WERI-Rb-1 (cell line): Measurements from ENCODE around the gene ZNF776.
A peak's percentile ranks its signal among the peaks of the same experiment; 100 is the strongest.
"Not testable (repeated sequence)": the region's sequence is repeated elsewhere in the genome, so short reads cannot be mapped to it uniquely, and the experiment has no call there.

Experiments used
- DNase-seq: peaks from one replicate; pipeline ENCODE4 v3.0.0-alpha.2; 2020
- H3K27ac ChIP-seq: fragments of 250-450 bp; sonication (Bioruptor Pico); 2 replicates; pipeline ENCODE4 v1.5.1; 2020; ENCODE audit warnings: mild to moderate bottlenecking, moderate library complexity
- H3K27me3 ChIP-seq: fragments of 250-450 bp; sonication (Bioruptor Pico); 2 replicates; pipeline ENCODE4 v1.5.1; 2021; ENCODE audit warnings: mild to moderate bottlenecking, low read depth, moderate library complexity; ENCODE audit not compliant: insufficient read depth, severe bottlenecking
- H3K36me3 ChIP-seq: fragments of 250-450 bp; sonication (Bioruptor Pico); 2 replicates; pipeline ENCODE4 v1.5.1; 2020; ENCODE audit warnings: mild to moderate bottlenecking, moderate library complexity
- H3K4me3 ChIP-seq: 2 replicates; pipeline ENCODE4 v1.5.1; 2011; ENCODE audit warnings: low read depth, mild to moderate bottlenecking, control low read depth, low read length
- H3K9me3 ChIP-seq: fragments of 250-450 bp; sonication (Bioruptor Pico); 2 replicates; pipeline ENCODE4 v1.5.1; 2021; ENCODE audit warnings: mild to moderate bottlenecking, moderate library complexity; ENCODE audit not compliant: severe bottlenecking
- CTCF ChIP-seq: IDR thresholded peaks from 2 replicates; pipeline ENCODE4 v1.5.1; 2011; ENCODE audit warnings: low read depth, mild to moderate bottlenecking, control low read depth, inconsistent platforms, low read length

The ZNF776 gene

GRCh38 chr19:57712222-57712621, 34.4 kb upstream of the ZNF776 start:
- H3K9me3 ChIP-seq = no peaks in the 10 kb centered on the region
- no peak overlapping the region for H3K4me3 ChIP-seq
- H3K36me3 ChIP-seq = peaks cover 14% of the 10 kb centered on the region
- no peak overlapping the region for H3K27ac ChIP-seq
- no peak for TF ChIP-seq CTCF
- no peaks in the 10 kb centered on the region for H3K27me3 ChIP-seq
- no peak for DNase-seq

- Histone ChIP-seq H3K4me3 (no peak overlapping the region), H3K36me3 (peaks cover 46% of the 10 kb centered on the region), H3K27ac (peak overlapping the region; percentile 61), H3K9me3 (no peaks in the 10 kb centered on the region), H3K27me3 (no peaks in the 10 kb centered on the region)
- TF ChIP-seq CTCF = no peak
- no peak for DNase-seq
Measured at GRCh38 chr19:57719424-57719823, 27.2 kb upstream of the ZNF776 start.

GRCh38 chr19:57719901-57720519, 26.6 kb upstream of the ZNF776 start:
- peak; percentile 21 for DNase-seq
- Histone ChIP-seq H3K9me3 (no peaks in the 10 kb centered on the region), H3K27me3 (no peaks in the 10 kb centered on the region), H3K4me3 (no peak overlapping the region), H3K36me3 (peaks cover 42% of the 10 kb centered on the region), H3K27ac (peak overlapping the region; percentile 61)
- TF ChIP-seq CTCF = no peak

- DNase-seq = no peak
- no peak overlapping the region for H3K4me3 ChIP-seq
- H3K27ac ChIP-seq = no peak overlapping the region
- TF ChIP-seq CTCF = no peak
- H3K9me3 ChIP-seq = no peaks in the 10 kb centered on the region
- peaks cover 42% of the 10 kb centered on the region for H3K36me3 ChIP-seq
- no peaks in the 10 kb centered on the region for H3K27me3 ChIP-seq
Measured at GRCh38 chr19:57720878-57721277, 25.7 kb upstream of the ZNF776 start.

- H3K27me3 ChIP-seq, H3K36me3 ChIP-seq, H3K27ac ChIP-seq, H3K9me3 ChIP-seq, H3K4me3 ChIP-seq: not testable (repeated sequence)
- peak; percentile 65 for DNase-seq
- TF ChIP-seq CTCF = 0 out of 2 replicates have a peak, but pooled peaks have one; percentile 24
Measured at GRCh38 chr19:57738320-57738719, 8.3 kb upstream of the ZNF776 start.

- not testable (repeated sequence) for H3K27ac ChIP-seq, H3K9me3 ChIP-seq, H3K27me3 ChIP-seq, DNase-seq, H3K4me3 ChIP-seq, H3K36me3 ChIP-seq
Measured at GRCh38 chr19:57738770-57739169, 7.8 kb upstream of the ZNF776 start.
